Mesenchymal stem cell (in vitro differentiated cells and primary cell): Measurements from ENCODE around the gene CTU2.

Experiments
- DNase-seq: peaks from one replicate; pipeline ENCODE4 v3.0.0-alpha.2; 2013
- H2AFZ ChIP-seq: one replicate; pipeline ENCODE4 v1.6.1; 2013; ENCODE audit warnings: low read depth, mild to moderate bottlenecking, control low read depth, inconsistent platforms, low read length, moderate library complexity
- H2AK5ac ChIP-seq: 2 replicates; pipeline ENCODE4 v1.6.1; 2013; ENCODE audit warnings: low read length, moderate library complexity, mild to moderate bottlenecking, inconsistent platforms; ENCODE audit not compliant: severe bottlenecking
- H2BK120ac ChIP-seq: one replicate; pipeline ENCODE4 v1.6.1; 2013; ENCODE audit warnings: low read depth, mild to moderate bottlenecking, inconsistent platforms, low read length, moderate library complexity
- H2BK12ac ChIP-seq, 2 experiments: one replicate each; pipeline ENCODE4 v1.6.1; 2013; ENCODE audit warnings: inconsistent platforms in 2 of 2, low read length in 2 of 2, mild to moderate bottlenecking in 2 of 2, moderate library complexity in 2 of 2, control low read depth in 1 of 2
- H2BK15ac ChIP-seq: one replicate; pipeline ENCODE4 v1.6.1; 2013; ENCODE audit warnings: mild to moderate bottlenecking, low read depth, inconsistent platforms; ENCODE audit not compliant: poor library complexity, severe bottlenecking
- H2BK5ac ChIP-seq: 2 replicates; pipeline ENCODE4 v1.6.1; 2013; ENCODE audit warnings: low read depth, mild to moderate bottlenecking, low read length, control low read depth, inconsistent platforms; ENCODE audit not compliant: poor library complexity, severe bottlenecking
- H3K14ac ChIP-seq, 2 experiments: one replicate each; pipeline ENCODE4 v1.6.1; 2013; ENCODE audit warnings: inconsistent platforms in 2 of 2, low read length in 2 of 2, control low read depth in 1 of 2, mild to moderate bottlenecking in 1 of 2, moderate library complexity in 1 of 2
- H3K18ac ChIP-seq, 2 experiments: one replicate each; pipeline ENCODE4 v1.6.1; 2013; ENCODE audit warnings: inconsistent platforms in 2 of 2, low read length in 2 of 2, control low read depth in 1 of 2, low read depth in 1 of 2, mild to moderate bottlenecking in 1 of 2
- H3K23ac ChIP-seq, 2 experiments: one replicate each; pipeline ENCODE4 v1.6.1; 2013; ENCODE audit warnings: inconsistent platforms in 2 of 2, low read length in 2 of 2, mild to moderate bottlenecking in 2 of 2, moderate library complexity in 2 of 2, control low read depth in 1 of 2
- H3K27ac ChIP-seq: 2 replicates; pipeline ENCODE4 v1.5.1; 2013; ENCODE audit warnings: mild to moderate bottlenecking, moderate library complexity, low read length, control low read depth, inconsistent platforms; ENCODE audit not compliant: poor library complexity, severe bottlenecking
- H3K27me3 ChIP-seq, 2 experiments: 2 replicates each; pipeline versions ENCODE4 v1.6.1 to v1.7.0; 2013; ENCODE audit warnings: low read length in 2 of 2, mild to moderate bottlenecking in 2 of 2, moderate library complexity in 2 of 2, control low read depth in 1 of 2, inconsistent platforms in 1 of 2; ENCODE audit not compliant: control insufficient read depth in 1 of 2, insufficient read depth in 1 of 2
- H3K36me3 ChIP-seq, 2 experiments: 2 replicates each; pipeline versions ENCODE4 v1.6.1 to v1.7.0; 2013; ENCODE audit warnings: low read length in 2 of 2, control low read depth in 1 of 2, inconsistent platforms in 1 of 2, low read depth in 1 of 2, mild to moderate bottlenecking in 1 of 2; ENCODE audit not compliant: insufficient read depth in 2 of 2, control insufficient read depth in 1 of 2
- H3K4ac ChIP-seq, 2 experiments: one replicate each; pipeline ENCODE4 v1.6.1; 2013; ENCODE audit warnings: inconsistent platforms in 2 of 2, low read length in 2 of 2, mild to moderate bottlenecking in 2 of 2, moderate library complexity in 2 of 2, control low read depth in 1 of 2, low read depth in 1 of 2
- H3K4me1 ChIP-seq: 2 replicates; pipeline ENCODE4 v1.6.1; 2013; ENCODE audit warnings: low read depth, low read length, control low read depth; ENCODE audit not compliant: control insufficient read depth, insufficient read depth
- H3K4me2 ChIP-seq: 2 replicates; pipeline ENCODE4 v1.6.1; 2013; ENCODE audit warnings: low read length, mild to moderate bottlenecking, inconsistent platforms; ENCODE audit not compliant: poor library complexity, severe bottlenecking
- H3K4me3 ChIP-seq, 2 experiments: 2 replicates each; pipeline versions ENCODE4 v1.5.1 to v1.7.0; 2013; ENCODE audit warnings: low read length in 2 of 2, mild to moderate bottlenecking in 2 of 2, control low read depth in 1 of 2, low read depth in 1 of 2; ENCODE audit not compliant: insufficient read depth in 1 of 2
- H3K79me1 ChIP-seq: replicated peaks from 2 replicates; pipeline ENCODE4 v1.6.1; 2013; ENCODE audit warnings: mild to moderate bottlenecking, control low read depth, low read length, inconsistent platforms; ENCODE audit not compliant: poor library complexity, severe bottlenecking
- H3K9ac ChIP-seq: 2 replicates; pipeline ENCODE4 v1.7.0; 2013; ENCODE audit warnings: mild to moderate bottlenecking, low read length, moderate library complexity
- H3K9me3 ChIP-seq: 2 replicates; pipeline ENCODE4 v1.7.0; 2013; ENCODE audit warnings: mild to moderate bottlenecking, low read length; ENCODE audit not compliant: control insufficient read depth
- H4K8ac ChIP-seq: one replicate; pipeline ENCODE4 v1.6.1; 2013; ENCODE audit warnings: inconsistent platforms, mild to moderate bottlenecking, low read length, moderate library complexity
- H4K91ac ChIP-seq: one replicate; pipeline ENCODE4 v1.6.1; 2013; ENCODE audit warnings: mild to moderate bottlenecking, low read length, inconsistent platforms
- WGBS: methylation state at CpG from one replicate; pipeline ENCODE4 v1.1.7; 2013; ENCODE audit warnings: mixed read lengths; 5-methylcytosine and 5-hydroxymethylcytosine counted together

CTU2 gene

GRCh38 chr16:88677721-88678120 is 28.6 kb upstream of the CTU2 start:
- Histone ChIP-seq H3K14ac (no peak overlapping the region), H3K36me3 (peaks cover 18 to 19% of the 10 kb centered on the region in 2 experiments), H3K9me3 (no peaks in the 10 kb centered on the region), H3K18ac (no peak overlapping the region), H3K4ac (no peak overlapping the region), H2BK120ac (no peak overlapping the region), H3K4me3 (no peak overlapping the region), H3K27ac (no peak overlapping the region), H3K27me3 (peaks cover 20 to 48% of the 10 kb centered on the region in 2 experiments), H4K8ac (no peak overlapping the region), H2BK12ac (no peak overlapping the region), H2BK5ac (no peak overlapping the region), H2AFZ (no peak overlapping the region), H3K4me2 (no peak overlapping the region), H4K91ac (no peak overlapping the region), H2AK5ac (no peak overlapping the region), H3K79me1 (no peaks in the 10 kb centered on the region), H2BK15ac (no peak overlapping the region), H3K4me1 (peaks cover 8% of the 10 kb centered on the region), H3K9ac (no peak overlapping the region), H3K23ac (no peak overlapping the region)
- 86% methylated on average over 10 of the region's 13 CpGs for WGBS
- DNase-seq = no peak

- Histone ChIP-seq H3K27ac (no peak overlapping the region), H3K9ac (no peak overlapping the region), H2BK120ac (no peak overlapping the region), H2BK5ac (no peak overlapping the region), H2BK15ac (no peak overlapping the region), H3K4me2 (no peak overlapping the region), H3K18ac (no peak overlapping the region), H3K14ac (no peak overlapping the region), H3K36me3 (peaks cover 17 to 19% of the 10 kb centered on the region in 2 experiments), H2AK5ac (no peak overlapping the region), H4K91ac (no peak overlapping the region), H3K4ac (no peak overlapping the region), H3K4me3 (no peak overlapping the region), H2AFZ (no peak overlapping the region), H4K8ac (no peak overlapping the region), H3K9me3 (no peaks in the 10 kb centered on the region), H3K79me1 (no peaks in the 10 kb centered on the region), H3K27me3 (peaks cover 20 to 48% of the 10 kb centered on the region in 2 experiments), H3K4me1 (peaks cover 8% of the 10 kb centered on the region), H2BK12ac (no peak overlapping the region), H3K23ac (no peak overlapping the region)
- no peak for DNase-seq
- WGBS = 91% methylated on average over 32 of the region's 32 CpGs
Measured at GRCh38 chr16:88678224-88678979, 27.9 kb upstream of the CTU2 start.

GRCh38 chr16:88680554-88681083 is 25.7 kb upstream of the CTU2 start:
- Histone ChIP-seq H3K14ac (no peak overlapping the region), H2BK15ac (no peak overlapping the region), H4K8ac (no peak overlapping the region), H2AFZ (no peak overlapping the region), H3K4ac (no peak overlapping the region), H3K9ac (no peak overlapping the region), H3K27me3 (peaks cover 39 to 64% of the 10 kb centered on the region in 2 experiments), H3K9me3 (no peaks in the 10 kb centered on the region), H3K36me3 (peaks cover 3 to 12% of the 10 kb centered on the region in 2 experiments), H3K79me1 (no peaks in the 10 kb centered on the region), H2BK5ac (no peak overlapping the region), H4K91ac (no peak overlapping the region), H3K18ac (no peak overlapping the region), H3K27ac (no peak overlapping the region), H3K4me2 (no peak overlapping the region), H2BK12ac (no peak overlapping the region), H2BK120ac (no peak overlapping the region), H3K4me3 (no peak overlapping the region), H3K23ac (no peak overlapping the region), H2AK5ac (no peak overlapping the region), H3K4me1 (peaks cover 15% of the 10 kb centered on the region)
- no peak for DNase-seq
- WGBS = 96% methylated on average over 3 of the region's 5 CpGs

GRCh38 chr16:88681084-88681680 is 25.1 kb upstream of the CTU2 start:
- Histone ChIP-seq H4K8ac (no peak overlapping the region), H4K91ac (no peak overlapping the region), H2BK5ac (no peak overlapping the region), H3K9ac (no peak overlapping the region), H3K79me1 (no peaks in the 10 kb centered on the region), H3K27me3 (peaks cover 45 to 67% of the 10 kb centered on the region in 2 experiments), H3K4me3 (no peak overlapping the region), H3K14ac (no peak overlapping the region), H2BK12ac (no peak overlapping the region), H3K9me3 (no peaks in the 10 kb centered on the region), H2BK15ac (no peak overlapping the region), H3K23ac (no peak overlapping the region), H2AK5ac (no peak overlapping the region), H3K4me2 (no peak overlapping the region), H2BK120ac (no peak overlapping the region), H2AFZ (no peak overlapping the region), H3K4ac (no peak overlapping the region), H3K27ac (no peak overlapping the region), H3K4me1 (peaks cover 21% of the 10 kb centered on the region), H3K36me3 (peaks cover 3 to 9% of the 10 kb centered on the region in 2 experiments), H3K18ac (no peak overlapping the region)
- 79% methylated on average over 31 of the region's 31 CpGs for WGBS
- no peak for DNase-seq
